ENCODE data around the gene MLF1.

Gene MLF1

GRCh38 chr3:158617982-158618875 lies 47.2 kb downstream of the MLF1 start:
- Histone ChIP-seq H4K20me1 (ENCODE audit: insufficient read depth, low read length, poor library complexity, severe bottlenecking) (no peaks in the 10 kb centered on the region), H3K9ac (ENCODE audit: low read depth, low read length, poor library complexity, severe bottlenecking) (no peak overlapping the region), H3K36me3 (ENCODE audit: insufficient read depth, low read length) (no peaks in the 10 kb centered on the region), H3K4me1 (ENCODE audit: insufficient read depth, low read length, poor library complexity, severe bottlenecking) (no peaks in the 10 kb centered on the region), H3K9me3 (ENCODE audit: insufficient read depth, low read depth, low read length) (peaks cover 4% of the 10 kb centered on the region; the same call in 1 of the 2 replicates), H2AFZ (ENCODE audit: low read length) (no peak overlapping the region), H3K9me2 (replicated peaks; ENCODE audit: low read depth, low read length) (no peaks in the 10 kb centered on the region), H3F3A (ENCODE audit: low read depth) (no peaks in the 10 kb centered on the region), H3K4me2 (ENCODE audit: low read depth, low read length, poor library complexity, severe bottlenecking) (no peak overlapping the region), H3K27me3 (ENCODE audit: insufficient read depth, low read length, poor library complexity, severe bottlenecking) (no peaks in the 10 kb centered on the region), H3K79me2 (ENCODE audit: insufficient read depth, low read length) (no peaks in the 10 kb centered on the region), H3K4me3 (ENCODE audit: low read length, poor library complexity, severe bottlenecking) (no peak overlapping the region)
- TF ChIP-seq EZH2phosphoT487 (IDR thresholded peaks at IDR 0.05; ENCODE audit: borderline replicate concordance): no peak
- TF ChIP-seq, protein P1, sequence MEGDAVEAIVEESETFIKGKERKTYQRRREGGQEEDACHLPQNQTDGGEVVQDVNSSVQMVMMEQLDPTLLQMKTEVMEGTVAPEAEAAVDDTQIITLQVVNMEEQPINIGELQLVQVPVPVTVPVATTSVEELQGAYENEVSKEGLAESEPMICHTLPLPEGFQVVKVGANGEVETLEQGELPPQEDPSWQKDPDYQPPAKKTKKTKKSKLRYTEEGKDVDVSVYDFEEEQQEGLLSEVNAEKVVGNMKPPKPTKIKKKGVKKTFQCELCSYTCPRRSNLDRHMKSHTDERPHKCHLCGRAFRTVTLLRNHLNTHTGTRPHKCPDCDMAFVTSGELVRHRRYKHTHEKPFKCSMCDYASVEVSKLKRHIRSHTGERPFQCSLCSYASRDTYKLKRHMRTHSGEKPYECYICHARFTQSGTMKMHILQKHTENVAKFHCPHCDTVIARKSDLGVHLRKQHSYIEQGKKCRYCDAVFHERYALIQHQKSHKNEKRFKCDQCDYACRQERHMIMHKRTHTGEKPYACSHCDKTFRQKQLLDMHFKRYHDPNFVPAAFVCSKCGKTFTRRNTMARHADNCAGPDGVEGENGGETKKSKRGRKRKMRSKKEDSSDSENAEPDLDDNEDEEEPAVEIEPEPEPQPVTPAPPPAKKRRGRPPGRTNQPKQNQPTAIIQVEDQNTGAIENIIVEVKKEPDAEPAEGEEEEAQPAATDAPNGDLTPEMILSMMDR (conservative IDR thresholded peaks at IDR 0.05; ENCODE audit: low read length): no peak

DNA sequence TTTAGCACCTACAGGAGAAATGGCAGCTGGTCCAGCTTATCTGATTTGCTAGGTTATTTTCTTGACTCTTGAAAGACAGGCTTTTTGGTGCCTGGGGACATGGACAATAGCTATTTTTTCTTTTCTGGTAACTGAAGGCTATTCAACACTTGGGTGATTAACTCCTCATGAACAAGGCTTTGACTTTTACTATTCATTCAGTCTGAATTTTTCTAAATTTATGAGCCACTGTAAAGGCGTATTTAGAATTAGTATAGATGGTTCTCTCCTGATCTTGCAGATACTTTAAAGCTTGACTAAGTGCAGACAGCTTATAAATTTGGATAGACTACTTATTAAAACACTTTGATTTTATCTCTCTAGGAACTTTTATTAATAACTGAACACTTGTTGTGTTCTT lies 54.9 kb downstream of the MLF1 start:
- Histone ChIP-seq H3K9me2 (replicated peaks; ENCODE audit: low read depth, low read length) (no peaks in the 10 kb centered on the region), H3K9ac (ENCODE audit: low read depth, low read length, poor library complexity, severe bottlenecking) (no peak overlapping the region), H3K27me3 (ENCODE audit: insufficient read depth, low read length, poor library complexity, severe bottlenecking) (no peaks in the 10 kb centered on the region), H3K4me3 (ENCODE audit: low read length, poor library complexity, severe bottlenecking) (no peak overlapping the region), H3K79me2 (ENCODE audit: insufficient read depth, low read length) (no peaks in the 10 kb centered on the region), H3K9me3 (ENCODE audit: insufficient read depth, low read depth, low read length) (no peaks in the 10 kb centered on the region; the same call in 1 of the 2 replicates), H3K4me1 (ENCODE audit: insufficient read depth, low read length, poor library complexity, severe bottlenecking) (no peaks in the 10 kb centered on the region), H3K36me3 (ENCODE audit: insufficient read depth, low read length) (no peaks in the 10 kb centered on the region), H3K4me2 (ENCODE audit: low read depth, low read length, poor library complexity, severe bottlenecking) (no peak overlapping the region), H4K20me1 (ENCODE audit: insufficient read depth, low read length, poor library complexity, severe bottlenecking) (no peaks in the 10 kb centered on the region), H2AFZ (ENCODE audit: low read length) (no peak overlapping the region), H3F3A (ENCODE audit: low read depth) (no peaks in the 10 kb centered on the region)
- no peak for TF ChIP-seq EZH2phosphoT487 (IDR thresholded peaks at IDR 0.05; ENCODE audit: borderline replicate concordance)

DNA sequence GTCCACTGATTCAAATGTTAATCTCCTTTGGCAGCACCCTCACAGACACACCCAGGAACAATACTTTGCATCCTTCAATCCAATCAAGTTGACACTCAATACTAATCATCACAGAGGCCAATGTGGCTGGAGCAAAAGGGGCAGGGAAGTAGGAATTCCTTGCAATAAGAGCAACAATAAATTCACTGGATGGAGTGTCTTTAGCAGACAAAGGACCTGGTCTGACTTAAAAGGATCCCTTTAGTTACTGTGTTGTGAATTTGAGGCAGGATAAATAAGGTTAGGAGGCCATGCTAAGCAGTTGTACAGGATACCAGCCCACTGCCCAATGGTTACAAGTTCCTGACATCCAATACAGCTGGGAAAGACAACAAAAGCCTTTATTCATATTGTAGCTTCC lies 61.0 kb downstream of the MLF1 start:
- H3K27me3 ChIP-seq (ENCODE audit: insufficient read depth, low read length, poor library complexity, severe bottlenecking): no peaks in the 10 kb centered on the region
- no peak overlapping the region for H3K4me2 ChIP-seq (ENCODE audit: low read depth, low read length, poor library complexity, severe bottlenecking)
- no peaks in the 10 kb centered on the region for H4K20me1 ChIP-seq (ENCODE audit: insufficient read depth, low read length, poor library complexity, severe bottlenecking)
- H3K9me3 ChIP-seq (ENCODE audit: insufficient read depth, low read depth, low read length): no peaks in the 10 kb centered on the region
- no peak overlapping the region for H3K4me3 ChIP-seq (ENCODE audit: low read length, poor library complexity, severe bottlenecking)
- no peaks in the 10 kb centered on the region for H3K79me2 ChIP-seq (ENCODE audit: insufficient read depth, low read length)
- no peak for TF ChIP-seq EZH2phosphoT487 (IDR thresholded peaks at IDR 0.05; ENCODE audit: borderline replicate concordance)
- TF ChIP-seq, protein P1 (conservative IDR thresholded peaks at IDR 0.05; ENCODE audit: low read length): no peak
- no peaks in the 10 kb centered on the region for H3K9me2 ChIP-seq (replicated peaks; ENCODE audit: low read depth, low read length)
- H3F3A ChIP-seq (ENCODE audit: low read depth): no peaks in the 10 kb centered on the region
- no peak overlapping the region for H3K9ac ChIP-seq (ENCODE audit: low read depth, low read length, poor library complexity, severe bottlenecking)
- H3K36me3 ChIP-seq (ENCODE audit: insufficient read depth, low read length): no peaks in the 10 kb centered on the region
- no peaks in the 10 kb centered on the region for H3K4me1 ChIP-seq (ENCODE audit: insufficient read depth, low read length, poor library complexity, severe bottlenecking)
- H2AFZ ChIP-seq (ENCODE audit: low read length): no peak overlapping the region
